EL (cell line): ENCODE measurements around the gene LTBP2.
A peak's percentile ranks its signal among the peaks of the same experiment; 100 is the strongest.

Experiments used
- DNase-seq: peaks from one replicate; pipeline ENCODE4 v3.0.0-alpha.2; 2016

LTBP2 gene

GRCh38 chr14:74504412-74504811, 107.6 kb downstream of the LTBP2 start:
- DNase-seq = no peak

DNA sequence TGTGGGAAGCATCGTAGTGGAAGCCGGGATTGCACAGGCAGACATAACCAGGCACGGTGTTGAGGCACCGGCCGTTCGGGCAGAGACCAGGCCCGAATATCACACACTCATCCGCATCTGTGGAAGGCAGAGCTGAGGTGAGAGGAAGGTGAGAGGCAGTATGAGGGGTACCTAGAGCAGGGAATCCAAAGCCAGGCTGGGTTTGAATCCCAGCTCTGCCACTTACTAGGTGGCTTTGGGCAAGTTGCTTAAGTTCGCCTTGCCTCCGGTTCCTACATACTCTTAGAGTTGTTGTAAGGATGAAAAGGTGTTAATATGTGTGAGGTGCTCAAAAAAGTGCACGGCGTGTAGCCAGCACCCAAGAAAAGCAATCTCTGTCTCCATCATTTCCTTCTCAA, 108.1 kb downstream of the LTBP2 start:
- no peak for DNase-seq

GRCh38 chr14:74503291-74503937, 108.6 kb downstream of the LTBP2 start:
- no peak for DNase-seq

GRCh38 chr14:74502236-74503019, 109.6 kb downstream of the LTBP2 start:
- peak; percentile 33 for DNase-seq

- no peak for DNase-seq
Measured at GRCh38 chr14:74501691-74502090, 110.3 kb downstream of the LTBP2 start.

DNA sequence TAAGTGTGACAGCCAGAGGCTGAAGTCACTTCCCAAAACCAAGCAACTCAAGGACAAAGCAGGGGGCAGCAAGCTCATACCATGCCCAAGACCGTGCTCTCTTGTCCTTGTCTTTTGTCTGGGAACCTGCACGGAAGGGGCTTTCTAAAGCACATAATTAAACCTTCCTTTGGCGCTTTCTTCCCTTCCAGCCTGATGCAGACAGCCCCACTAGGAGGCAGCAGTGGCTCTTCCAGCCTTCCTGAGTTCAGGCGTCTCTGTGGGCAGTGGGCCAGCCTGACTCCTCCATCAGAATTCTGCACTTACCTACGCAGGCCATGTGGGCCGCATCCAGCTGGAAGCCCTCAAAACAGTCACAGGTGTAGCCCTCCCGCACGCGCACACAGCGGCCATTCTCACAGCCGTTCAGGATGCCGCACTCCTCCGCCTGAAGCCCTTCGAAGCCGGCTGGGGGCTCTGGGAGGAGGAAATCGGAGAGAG, 110.9 kb downstream of the LTBP2 start:
- peak; percentile 67 for DNase-seq

DNA sequence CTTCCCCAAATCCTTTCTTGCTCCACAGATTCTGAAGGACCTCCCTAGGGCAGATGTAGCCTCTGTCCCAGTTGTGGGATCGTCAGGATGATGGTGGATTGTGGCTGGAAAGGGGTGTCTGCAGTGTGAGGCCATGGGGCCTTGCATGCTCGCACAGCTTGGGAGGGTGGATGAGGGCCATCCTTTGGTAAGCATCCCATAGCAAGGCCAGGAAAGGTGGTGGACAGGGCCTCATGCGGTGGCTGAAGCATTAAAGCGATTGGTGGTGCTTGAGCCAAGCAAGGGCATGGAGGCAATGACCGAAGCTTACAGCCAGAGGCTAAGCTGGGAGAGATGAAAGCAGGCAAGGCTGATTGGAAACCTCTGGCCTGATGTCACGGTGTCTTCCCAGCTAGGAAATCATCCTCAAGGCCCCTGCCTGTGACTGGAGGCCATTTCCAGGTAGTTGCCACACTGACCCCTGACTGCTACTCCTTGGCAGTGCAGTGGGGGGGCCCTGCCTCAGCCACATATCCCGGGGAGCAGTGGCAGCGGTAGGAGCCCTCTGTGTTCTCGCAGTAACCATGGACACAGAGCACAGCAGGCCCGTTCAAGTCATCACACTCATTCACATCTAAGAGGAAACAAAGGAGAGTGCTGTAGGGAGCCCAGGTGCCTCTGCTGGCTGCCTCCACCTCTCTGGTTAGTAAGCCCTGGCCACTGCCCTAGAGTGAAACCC, 111.5 kb downstream of the LTBP2 start:
- no peak for DNase-seq

DNA sequence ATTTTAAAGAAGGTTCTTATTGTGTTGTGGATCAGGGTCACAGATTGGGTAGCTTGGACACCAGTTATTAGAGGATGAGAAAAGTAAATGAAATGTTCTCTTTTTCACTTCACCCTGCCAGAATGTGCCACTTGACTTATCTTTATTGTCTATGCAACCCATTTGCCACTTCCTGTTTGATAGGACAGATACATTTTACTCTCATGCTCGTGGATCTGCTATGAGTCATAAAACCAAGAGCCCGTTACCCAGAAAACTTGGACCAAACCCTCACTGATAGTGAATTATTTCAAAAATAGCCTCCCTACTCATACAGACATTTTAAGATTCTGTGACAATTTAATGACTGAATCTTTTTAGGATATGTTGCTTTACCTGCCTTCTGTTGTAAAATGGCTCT, 116.7 kb downstream of the LTBP2 start:
- DNase-seq = no peak

DNA sequence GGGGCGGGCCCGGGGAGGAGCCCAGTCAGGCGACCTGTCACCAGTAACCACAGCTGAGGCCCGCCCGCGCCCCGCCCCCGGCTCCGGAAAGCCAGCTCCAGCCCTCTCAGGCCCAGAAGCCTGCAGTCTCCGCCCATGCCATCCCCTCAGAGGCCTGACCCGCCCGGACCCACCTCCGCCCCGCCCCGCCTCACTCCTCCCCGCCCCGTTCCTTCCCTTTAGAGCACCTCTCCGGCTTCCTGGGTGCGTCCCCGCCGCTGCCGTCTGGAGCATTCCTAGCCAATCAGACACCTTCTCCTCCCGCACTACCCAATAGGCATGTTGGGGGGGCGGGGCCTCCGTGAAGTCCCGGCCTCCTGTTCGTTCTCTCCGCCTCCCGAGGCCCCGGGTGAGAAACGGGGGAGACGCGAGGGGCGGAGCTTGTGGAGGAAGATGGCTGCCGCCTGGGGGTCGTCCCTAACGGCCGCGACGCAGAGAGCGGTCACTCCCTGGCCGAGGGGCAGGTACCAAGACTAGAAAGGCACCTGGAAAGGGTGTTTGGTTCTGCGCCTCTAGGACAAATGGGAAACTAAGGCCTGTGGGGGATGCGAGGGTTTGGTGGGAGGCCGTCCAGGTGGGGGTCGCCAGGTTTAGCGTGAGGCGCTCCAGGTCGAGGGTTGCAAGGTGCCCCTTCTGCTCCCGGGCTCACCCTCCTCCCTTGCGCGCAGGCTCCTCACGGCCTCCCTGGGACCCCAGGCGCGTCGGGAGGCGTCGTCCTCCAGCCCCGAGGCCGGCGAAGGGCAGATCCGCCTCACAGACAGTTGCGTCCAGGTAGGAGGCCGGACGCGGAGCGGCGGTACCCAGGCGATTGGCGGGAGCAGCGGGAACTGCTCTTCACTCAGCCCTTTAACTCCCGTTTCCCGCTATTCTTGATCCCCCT, 118.4 kb downstream of the LTBP2 start, which contains the start of gene ISCA2:
Gene ISCA2, plus strand, starts transcription at position 423 of the 919 bp plus-strand sequence. Its CDS starts 10 bp downstream, at position 433.
- DNase-seq = peak; percentile 100

- no peak for DNase-seq
Measured at GRCh38 chr14:74492776-74493342, 119.2 kb downstream of the LTBP2 start, which contains the start of gene NPC2. Gene NPC2 (minus strand): TSS chr14:74493305. CDS start chr14:74493274, 31 bp downstream.

- peak; percentile 65 for DNase-seq
Measured at GRCh38 chr14:74491956-74492775, 119.9 kb downstream of the LTBP2 start.

DNA sequence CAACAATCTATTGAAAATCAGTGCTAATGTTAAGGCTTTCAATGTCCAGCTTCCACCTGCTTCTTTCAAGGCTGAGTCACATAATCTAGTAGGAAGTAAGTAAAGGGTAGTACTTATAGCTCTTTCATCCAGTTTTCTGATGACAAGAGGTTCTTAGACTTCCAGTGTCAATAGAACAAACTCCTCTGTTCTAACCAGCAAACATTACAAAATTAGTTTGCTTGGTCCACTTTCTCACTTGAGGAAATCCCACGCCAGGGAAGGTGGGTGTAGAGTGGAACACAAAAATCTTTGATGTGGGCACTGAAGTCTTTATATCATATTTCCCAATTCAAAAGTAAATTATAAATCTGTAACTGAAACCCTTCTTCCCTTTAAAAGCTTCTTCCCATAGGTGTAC, 121.6 kb downstream of the LTBP2 start:
- DNase-seq = no peak

DNA sequence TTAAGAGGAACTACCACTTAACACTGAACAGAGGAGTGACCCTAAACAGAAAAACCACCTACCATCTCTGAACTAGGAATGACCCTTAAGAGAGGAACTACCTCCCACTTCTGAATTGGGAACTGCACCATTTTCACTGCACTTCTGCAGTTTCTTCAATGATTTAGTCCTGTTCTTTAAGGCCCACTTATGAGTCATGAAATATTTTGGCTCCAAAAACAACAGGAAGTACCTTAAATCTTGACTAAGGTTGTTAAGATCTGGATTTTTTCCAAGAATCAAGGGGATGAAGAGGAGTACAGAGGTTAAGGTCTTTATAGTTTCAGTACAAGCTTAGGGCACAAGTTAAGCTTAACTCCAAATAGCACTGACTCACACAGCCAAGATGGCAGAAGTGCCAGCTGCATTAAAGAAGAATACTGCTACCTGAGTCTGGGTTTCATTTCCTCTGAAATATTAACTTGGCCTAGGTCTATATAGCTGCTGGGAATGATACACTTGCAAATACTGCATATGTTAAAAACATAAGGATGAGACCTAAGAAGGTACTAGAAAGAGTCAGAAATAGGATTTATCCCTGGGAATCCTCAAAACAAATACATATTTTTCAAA, 123.1 kb downstream of the LTBP2 start:
- DNase-seq = peak; percentile 77

- DNase-seq = no peak
Measured at GRCh38 chr14:74486164-74486563, 125.9 kb downstream of the LTBP2 start.

- no peak for DNase-seq
Measured at GRCh38 chr14:74483321-74483720, 128.7 kb downstream of the LTBP2 start.

GRCh38 chr14:74482571-74482970, 129.5 kb downstream of the LTBP2 start:
- DNase-seq = no peak

GRCh38 chr14:74480046-74480445, 132.0 kb downstream of the LTBP2 start:
- no peak for DNase-seq

DNA sequence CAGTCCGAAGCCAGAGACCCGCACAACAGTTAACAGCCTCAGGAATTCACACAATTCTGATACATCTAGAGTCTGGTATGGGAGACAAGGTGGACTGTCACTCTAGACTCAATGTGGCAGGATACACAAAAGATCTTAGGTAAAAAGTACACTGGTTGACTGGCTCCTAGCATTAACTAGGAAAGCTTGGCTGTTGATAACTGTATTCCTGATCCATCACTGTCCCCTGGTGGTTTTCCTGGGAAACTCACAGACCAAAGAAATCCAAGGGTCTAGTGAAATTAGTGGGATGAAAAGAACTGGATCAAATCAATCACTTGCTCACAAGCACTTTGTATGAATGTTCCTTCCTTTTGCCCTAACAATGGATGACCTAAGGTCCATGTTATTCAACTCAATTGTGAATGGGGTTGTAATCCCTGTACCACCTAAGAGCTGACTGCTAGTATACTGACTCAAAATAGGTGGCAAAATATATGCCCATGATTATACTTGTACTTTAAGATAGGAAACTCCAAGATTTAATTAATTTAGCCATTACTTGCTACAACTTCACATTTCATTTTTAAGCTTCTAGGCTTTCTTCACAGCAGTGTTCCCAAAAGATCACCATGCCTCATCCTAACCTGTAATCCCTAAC, 132.9 kb downstream of the LTBP2 start:
- DNase-seq = peak; percentile 38

DNA sequence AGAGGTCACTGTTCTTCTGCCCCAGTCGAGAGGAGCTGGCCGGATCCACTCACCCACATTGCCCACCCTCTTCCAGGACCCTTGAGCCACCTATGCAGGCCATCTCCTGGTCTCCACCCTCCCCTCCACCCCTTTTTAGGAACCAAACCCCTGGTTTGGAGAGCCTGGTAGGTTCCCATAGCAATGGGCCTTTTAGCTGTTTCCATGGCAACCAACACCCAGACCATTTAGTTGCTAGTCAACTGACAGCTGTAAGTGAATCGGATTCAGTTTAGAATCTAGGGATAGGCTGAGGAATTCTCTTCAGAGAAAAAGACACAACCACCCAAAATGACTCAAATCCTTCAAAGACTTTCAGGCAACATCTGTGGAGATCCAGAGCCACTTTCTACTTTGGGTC, 135.4 kb downstream of the LTBP2 start:
- DNase-seq = no peak

DNA sequence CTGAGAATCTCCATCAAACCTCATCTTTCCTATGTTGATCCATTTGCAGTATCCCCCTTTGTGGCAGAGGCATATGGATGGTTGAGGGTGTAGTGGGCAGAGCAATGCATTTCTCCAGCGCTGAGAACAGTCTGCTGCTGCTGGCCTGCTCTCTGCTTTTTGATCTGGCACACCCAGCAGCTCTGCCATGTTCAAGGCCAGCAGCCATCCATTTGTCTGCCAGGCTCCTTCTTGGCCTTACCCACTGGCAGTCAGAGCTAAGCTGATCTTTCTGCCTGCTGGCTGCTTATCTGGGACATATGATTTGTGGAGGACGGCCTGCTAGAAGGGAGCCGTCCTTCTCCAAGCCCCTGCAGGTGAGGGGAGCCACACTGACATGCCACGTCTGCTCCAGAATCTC, 135.9 kb downstream of the LTBP2 start:
- DNase-seq = no peak
